ENCODE results near the gene EYA2.
"Not testable (repeated sequence)": the region's sequence is repeated elsewhere in the genome, so short reads cannot be mapped to it uniquely, and the experiment has no call there.

EYA2 gene

GRCh38 chr20:46897328-46897880, 2.8 kb downstream of the EYA2 start:
- DNase-seq, result no peak

GRCh38 chr20:46898423-46898822, 3.8 kb downstream of the EYA2 start:
- no peak for DNase-seq

GRCh38 chr20:46899621-46900020, 5.0 kb downstream of the EYA2 start:
- DNase-seq, result no peak

GRCh38 chr20:46900086-46900485, 5.4 kb downstream of the EYA2 start:
- DNase-seq, result no peak

GRCh38 chr20:46900826-46901225, 6.2 kb downstream of the EYA2 start:
- no peak for DNase-seq

GRCh38 chr20:46901638-46902037, 7.0 kb downstream of the EYA2 start:
- no peak for DNase-seq

GRCh38 chr20:46903256-46903655, 8.6 kb downstream of the EYA2 start:
- no peak for DNase-seq

- DNase-seq, result no peak
Observed at GRCh38 chr20:46903937-46904336, 9.3 kb downstream of the EYA2 start.

GRCh38 chr20:46905364-46906125, 10.9 kb downstream of the EYA2 start:
- no peak for DNase-seq

GRCh38 chr20:46913329-46914044, 18.8 kb downstream of the EYA2 start:
- no peak for DNase-seq

GRCh38 chr20:46914789-46915379, 20.2 kb downstream of the EYA2 start:
- no peak for DNase-seq

GRCh38 chr20:46915575-46916257, 21.1 kb downstream of the EYA2 start:
- DNase-seq, result no peak

GRCh38 chr20:46916258-46916603, 21.6 kb downstream of the EYA2 start:
- DNase-seq, result no peak

- no peak for DNase-seq
Observed at GRCh38 chr20:46917155-46917554, 22.5 kb downstream of the EYA2 start.

- DNase-seq, result no peak
Observed at GRCh38 chr20:46920114-46920513, 25.5 kb downstream of the EYA2 start.

- DNase-seq, result not testable (repeated sequence)
Observed at GRCh38 chr20:46922841-46923240, 28.2 kb downstream of the EYA2 start.

- no peak for DNase-seq
Observed at GRCh38 chr20:46923550-46923949, 28.9 kb downstream of the EYA2 start.

GRCh38 chr20:46928580-46929132, 34.0 kb downstream of the EYA2 start:
- DNase-seq, result no peak

- DNase-seq, result no peak
Observed at GRCh38 chr20:46929902-46930301, 35.3 kb downstream of the EYA2 start.

- no peak for DNase-seq
Observed at GRCh38 chr20:46930640-46931339, 36.1 kb downstream of the EYA2 start.

GRCh38 chr20:46931699-46932098, 37.1 kb downstream of the EYA2 start:
- DNase-seq, result no peak

GRCh38 chr20:46932439-46932838, 37.8 kb downstream of the EYA2 start:
- DNase-seq, result not testable (repeated sequence)

Data from CD4-positive, alpha-beta T cell treated with Interleukin-6 for 4 hours (primary cell).